Parathyroid adenoma (tissue), 2 donors: Measurements from ENCODE around the gene MTMR12.

ENCODE experiments used
- H2AFZ ChIP-seq: fragments of 300-600 bp; sonication (generic); one replicate; pipeline ENCODE4 v1.7.0; 2017; ENCODE audit warnings: antibody characterized with exemption, mild to moderate bottlenecking
- H3K27ac ChIP-seq: fragments of 300-600 bp; sonication (generic); one replicate; pipeline ENCODE4 v1.7.0; 2017
- H3K27me3 ChIP-seq: fragments of 300-600 bp; sonication (generic); one replicate; pipeline ENCODE4 v1.7.0; 2017; ENCODE audit warnings: low read length; ENCODE audit not compliant: control insufficient read depth, insufficient read depth
- H3K36me3 ChIP-seq: fragments of 300-600 bp; sonication (generic); one replicate; pipeline ENCODE4 v1.7.0; 2017; ENCODE audit warnings: low read length; ENCODE audit not compliant: control insufficient read depth, insufficient read depth
- H3K4me1 ChIP-seq: fragments of 300-600 bp; sonication (generic); one replicate; pipeline ENCODE4 v1.7.0; 2017; ENCODE audit warnings: control low read depth
- H3K4me2 ChIP-seq: fragments of 300-600 bp; sonication (generic); one replicate; pipeline ENCODE4 v1.7.0; 2017; ENCODE audit warnings: low read length
- H3K4me3 ChIP-seq: fragments of 300-600 bp; sonication (generic); one replicate; pipeline ENCODE4 v1.7.0; 2017; ENCODE audit warnings: low read depth, low read length
- H3K79me2 ChIP-seq: fragments of 300-600 bp; sonication (generic); one replicate; pipeline ENCODE4 v1.7.0; 2017; ENCODE audit warnings: control low read depth
- H3K9ac ChIP-seq: fragments of 300-600 bp; sonication (generic); one replicate; pipeline ENCODE4 v1.7.0; 2017; ENCODE audit warnings: mild to moderate bottlenecking
- H3K9me3 ChIP-seq: fragments of 300-600 bp; sonication (generic); one replicate; pipeline ENCODE4 v1.7.0; 2017; ENCODE audit warnings: low read length; ENCODE audit not compliant: control insufficient read depth
- TF ChIP-seq, protein P1 (sequence below): fragments of 300-600 bp; sonication (generic); IDR thresholded peaks from one replicate; pipeline ENCODE4 v1.7.0; 2017; ENCODE audit warnings: antibody characterized with exemption, mild to moderate bottlenecking
- donor health status: primary hyperparathyroidism.

Gene MTMR12

DNA sequence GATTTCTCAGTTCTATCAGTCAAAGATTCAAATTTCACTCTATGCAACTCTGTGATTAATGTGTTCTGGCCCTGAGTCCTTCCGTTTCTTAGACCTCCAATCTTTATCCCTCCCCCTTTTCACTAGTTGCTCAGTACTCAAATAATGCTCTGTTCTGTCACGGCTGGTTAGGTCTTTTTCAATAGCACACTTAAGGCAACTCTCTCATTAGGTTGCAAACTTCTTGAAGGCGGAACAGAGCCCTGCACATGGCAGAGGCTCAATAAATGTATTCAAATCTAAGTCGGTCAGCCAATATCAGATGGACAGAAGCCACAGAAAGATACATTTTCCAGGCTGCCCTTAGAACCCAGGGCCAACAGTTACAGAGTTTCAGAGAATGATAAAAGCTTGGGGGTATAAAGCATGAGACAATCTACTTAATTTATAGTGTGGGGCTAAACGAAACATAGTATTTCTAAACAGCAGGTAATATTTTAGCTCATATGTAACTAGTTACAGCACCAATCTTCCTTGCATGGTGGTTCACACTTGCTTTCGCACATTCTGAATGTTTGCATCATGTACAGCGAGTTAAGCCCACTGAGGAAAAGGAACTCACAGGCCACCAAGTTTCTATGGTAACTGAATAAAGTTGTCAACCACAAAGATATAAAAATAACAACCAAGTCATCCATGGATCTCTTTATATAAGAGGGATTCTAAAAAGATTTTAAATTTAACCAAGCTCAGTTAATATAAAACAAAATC lies 71.5 kb downstream of the MTMR12 start:
- Histone ChIP-seq H2AFZ (no peak overlapping the region), H3K27me3 (no peaks in the 10 kb centered on the region), H3K4me3 (no peak overlapping the region), H3K27ac (no peak overlapping the region), H3K9ac (no peak overlapping the region), H3K79me2 (no peaks in the 10 kb centered on the region), H3K4me1 (no peaks in the 10 kb centered on the region), H3K4me2 (no peak overlapping the region), H3K9me3 (no peaks in the 10 kb centered on the region), H3K36me3 (no peaks in the 10 kb centered on the region)
- TF ChIP-seq, protein P1, sequence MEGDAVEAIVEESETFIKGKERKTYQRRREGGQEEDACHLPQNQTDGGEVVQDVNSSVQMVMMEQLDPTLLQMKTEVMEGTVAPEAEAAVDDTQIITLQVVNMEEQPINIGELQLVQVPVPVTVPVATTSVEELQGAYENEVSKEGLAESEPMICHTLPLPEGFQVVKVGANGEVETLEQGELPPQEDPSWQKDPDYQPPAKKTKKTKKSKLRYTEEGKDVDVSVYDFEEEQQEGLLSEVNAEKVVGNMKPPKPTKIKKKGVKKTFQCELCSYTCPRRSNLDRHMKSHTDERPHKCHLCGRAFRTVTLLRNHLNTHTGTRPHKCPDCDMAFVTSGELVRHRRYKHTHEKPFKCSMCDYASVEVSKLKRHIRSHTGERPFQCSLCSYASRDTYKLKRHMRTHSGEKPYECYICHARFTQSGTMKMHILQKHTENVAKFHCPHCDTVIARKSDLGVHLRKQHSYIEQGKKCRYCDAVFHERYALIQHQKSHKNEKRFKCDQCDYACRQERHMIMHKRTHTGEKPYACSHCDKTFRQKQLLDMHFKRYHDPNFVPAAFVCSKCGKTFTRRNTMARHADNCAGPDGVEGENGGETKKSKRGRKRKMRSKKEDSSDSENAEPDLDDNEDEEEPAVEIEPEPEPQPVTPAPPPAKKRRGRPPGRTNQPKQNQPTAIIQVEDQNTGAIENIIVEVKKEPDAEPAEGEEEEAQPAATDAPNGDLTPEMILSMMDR, result no peak

DNA sequence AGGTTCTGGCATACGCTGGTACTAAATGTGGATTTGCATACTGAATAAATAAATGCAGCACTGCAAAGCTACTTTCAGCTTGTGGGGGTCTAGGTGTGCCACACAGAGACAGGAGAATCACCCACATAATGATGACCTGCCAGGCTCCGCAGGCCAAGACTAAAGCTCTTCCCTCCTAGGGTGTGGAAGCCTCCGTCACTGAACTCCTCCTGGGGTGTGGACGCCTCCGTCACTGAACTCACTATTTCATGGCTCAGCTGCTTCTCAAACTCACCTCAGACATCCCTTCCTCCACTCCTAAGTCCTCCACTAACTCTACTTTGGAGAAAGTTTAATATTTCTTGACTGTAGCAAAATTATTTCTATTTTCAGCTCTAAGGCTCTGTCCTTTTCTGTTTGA lies 73.4 kb downstream of the MTMR12 start:
- H3K36me3 ChIP-seq, result no peaks in the 10 kb centered on the region
- no peak overlapping the region for H3K27ac ChIP-seq

DNA sequence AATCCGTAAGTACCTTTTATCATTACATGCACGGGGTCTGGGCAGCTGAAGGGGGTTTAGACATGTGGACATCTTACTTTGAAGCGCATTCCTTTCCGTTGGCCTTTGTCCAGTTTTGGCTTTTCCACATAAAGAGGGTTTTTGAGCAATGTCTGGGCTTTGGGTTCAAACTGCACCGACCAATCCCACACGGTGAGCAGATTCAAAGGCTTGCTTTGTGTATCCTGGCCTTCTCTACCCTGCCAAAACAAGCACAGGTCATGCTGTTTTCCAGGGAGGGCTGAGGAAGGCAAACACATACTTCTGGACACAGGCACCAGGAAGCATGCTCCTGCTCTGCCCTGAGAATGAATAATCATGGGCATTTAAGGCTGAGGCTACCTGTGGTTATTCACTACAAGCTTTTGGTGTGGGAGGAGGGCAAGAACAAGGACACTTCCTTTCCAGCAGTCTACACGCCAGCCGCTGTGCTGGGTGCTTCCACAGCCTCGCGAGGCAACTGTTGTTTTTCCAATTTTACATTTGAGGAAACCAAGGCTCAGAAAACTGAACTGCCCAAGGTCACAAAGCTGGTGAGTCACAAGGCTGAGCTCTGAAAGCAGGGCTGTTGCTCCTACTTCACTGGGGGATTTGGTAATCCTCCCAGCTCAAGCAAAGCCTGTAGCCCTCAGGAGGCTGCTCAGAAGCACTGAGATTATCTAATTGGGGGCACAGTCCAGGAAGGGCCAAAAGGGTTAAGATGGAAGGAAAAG lies 78.9 kb downstream of the MTMR12 start:
- Histone ChIP-seq H2AFZ (no peak overlapping the region), H3K9me3 (no peaks in the 10 kb centered on the region), H3K27me3 (no peaks in the 10 kb centered on the region), H3K27ac (no peak overlapping the region), H3K79me2 (no peaks in the 10 kb centered on the region), H3K4me3 (no peak overlapping the region), H3K4me2 (no peak overlapping the region), H3K36me3 (no peaks in the 10 kb centered on the region), H3K9ac (no peak overlapping the region), H3K4me1 (no peaks in the 10 kb centered on the region)
- TF ChIP-seq, protein P1, result no peak

More for the DNA sequence above, 73.4 kb downstream of the MTMR12 start:
- H3K9ac ChIP-seq, result no peak overlapping the region
- H3K27me3 ChIP-seq, result no peaks in the 10 kb centered on the region
- no peak overlapping the region for H2AFZ ChIP-seq
- no peaks in the 10 kb centered on the region for H3K4me1 ChIP-seq
- no peaks in the 10 kb centered on the region for H3K79me2 ChIP-seq
- TF ChIP-seq, protein P1, result no peak
- no peak overlapping the region for H3K4me2 ChIP-seq
- H3K9me3 ChIP-seq, result no peaks in the 10 kb centered on the region
- H3K4me3 ChIP-seq, result no peak overlapping the region

DNA sequence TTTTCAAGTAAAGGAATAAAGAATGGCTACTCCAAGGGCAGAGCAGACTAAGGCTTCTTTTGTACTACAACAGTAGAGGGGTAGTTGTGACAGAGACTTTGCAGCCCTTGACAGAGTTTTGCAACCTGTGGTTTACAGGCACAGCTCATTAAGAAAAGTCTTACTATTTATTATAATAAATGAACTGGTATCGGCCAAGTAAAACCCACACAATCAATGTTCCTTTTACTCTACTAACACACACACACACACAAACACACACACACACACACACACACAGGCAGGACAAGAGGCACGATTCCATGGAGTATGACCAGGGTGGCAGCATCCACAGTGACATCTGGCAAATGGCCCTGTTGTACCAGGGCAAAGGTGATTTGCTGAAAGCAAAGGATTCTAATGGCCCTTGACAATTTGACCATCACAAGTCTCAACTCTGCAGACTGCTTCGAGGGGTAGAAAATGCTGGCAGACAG lies 79.5 kb downstream of the MTMR12 start:
- TF ChIP-seq, protein P1, result no peak
- no peaks in the 10 kb centered on the region for H3K79me2 ChIP-seq
- H3K4me2 ChIP-seq, result no peak overlapping the region
- no peaks in the 10 kb centered on the region for H3K36me3 ChIP-seq
- H3K27ac ChIP-seq, result no peak overlapping the region
- no peak overlapping the region for H3K9ac ChIP-seq
- no peak overlapping the region for H3K4me3 ChIP-seq
- no peak overlapping the region for H2AFZ ChIP-seq
- H3K27me3 ChIP-seq, result no peaks in the 10 kb centered on the region
- H3K4me1 ChIP-seq, result no peaks in the 10 kb centered on the region
- no peaks in the 10 kb centered on the region for H3K9me3 ChIP-seq
